Keratinocyte (primary cell): ENCODE measurements around the gene HEPN1. TPM values are rescaled to one million over a fixed set of nuclear protein-coding genes. Genes with fewer than 3 reads are reported as not detected.

ENCODE experiments used
- DNase-seq: peaks from one replicate; pipeline ENCODE4 v3.0.0-alpha.2; 2011; ENCODE audit warnings: low read depth, missing footprints, low spot score
- FAIRE-seq: peaks from 2 replicates; lab custom pipeline; 2011; peaks lifted over from hg19 to GRCh38; lab: Jason Lieb, UNC
- H2AFZ ChIP-seq: 2 replicates; pipeline ENCODE4 v1.6.0; 2012; ENCODE audit warnings: low read length, control low read depth, inconsistent platforms; ENCODE audit not compliant: control insufficient read depth
- H3K27ac ChIP-seq: 2 replicates; pipeline ENCODE4 v1.5.1; 2011; ENCODE audit warnings: low read length; ENCODE audit not compliant: control insufficient read depth, insufficient read depth
- H3K27me3 ChIP-seq: 3 replicates; pipeline ENCODE4 v1.6.0; 2011; ENCODE audit warnings: low read length; ENCODE audit not compliant: control insufficient read depth, insufficient read depth; ENCODE audit errors: extremely low read depth
- H3K36me3 ChIP-seq, 2 experiments: 2 replicates in 1 of 2; 3 replicates in 1 of 2; pipeline ENCODE4 v1.5.1; 2011; ENCODE audit warnings: low read length in 2 of 2, mild to moderate bottlenecking in 1 of 2; ENCODE audit not compliant: control insufficient read depth in 2 of 2, insufficient read depth in 2 of 2; ENCODE audit errors: extremely low read depth in 1 of 2
- H3K4me1 ChIP-seq: 3 replicates; pipeline ENCODE4 v1.5.1; 2011; ENCODE audit warnings: low read length; ENCODE audit not compliant: control insufficient read depth, insufficient read depth; ENCODE audit errors: extremely low read depth
- H3K4me2 ChIP-seq: 3 replicates; pipeline ENCODE4 v1.6.0; 2011; ENCODE audit warnings: low read depth, low read length; ENCODE audit not compliant: control insufficient read depth, insufficient read depth; ENCODE audit errors: extremely low read depth
- H3K4me3 ChIP-seq, 3 experiments: fragments of 200-600 bp in 1 of 3; sonication (generic) in 1 of 3; 2 replicates in 2 of 3; 3 replicates in 1 of 3; pipeline ENCODE4 v1.5.1; 2011 to 2016; ENCODE audit warnings: low read length in 3 of 3, mild to moderate bottlenecking in 3 of 3, control low read depth in 2 of 3, inconsistent platforms in 1 of 3, low read depth in 1 of 3, mixed read lengths in 1 of 3, mixed run types in 1 of 3, moderate library complexity in 1 of 3; ENCODE audit not compliant: control insufficient read depth in 2 of 3, insufficient read depth in 2 of 3; ENCODE audit errors: extremely low read depth in 1 of 3
- H3K79me2 ChIP-seq: 2 replicates; pipeline ENCODE4 v1.6.0; 2012; ENCODE audit warnings: low read length; ENCODE audit not compliant: control insufficient read depth, insufficient read depth
- H3K9ac ChIP-seq: 3 replicates; pipeline ENCODE4 v1.6.0; 2011; ENCODE audit warnings: low read length; ENCODE audit not compliant: control insufficient read depth, insufficient read depth; ENCODE audit errors: extremely low read depth
- H3K9me1 ChIP-seq: 3 replicates; pipeline ENCODE4 v1.6.0; 2011; ENCODE audit warnings: low read length; ENCODE audit not compliant: control insufficient read depth, insufficient read depth; ENCODE audit errors: extremely low read depth
- H3K9me3 ChIP-seq: 2 replicates; pipeline ENCODE4 v1.5.1; 2012; ENCODE audit warnings: low read depth, low read length; ENCODE audit not compliant: control insufficient read depth
- H4K20me1 ChIP-seq: 3 replicates; pipeline ENCODE4 v1.6.0; 2011; ENCODE audit warnings: low read length; ENCODE audit not compliant: control insufficient read depth, insufficient read depth; ENCODE audit errors: extremely low read depth
- EZH2 ChIP-seq: IDR thresholded peaks from one replicate; pipeline ENCODE4 v1.6.1; 2012; ENCODE audit warnings: inconsistent platforms, mild to moderate bottlenecking, low read length, moderate library complexity
- dilution Hi-C: fragments of 300-500 bp; cut with MboI; formaldehyde crosslinking; loops from one replicate; pipeline ENCODE4 v1.7.0; 2020; ENCODE audit warnings: low sequenced_read_pairs; ENCODE audit not compliant: extremely low pct_ligation_motif_present
- polyA plus RNA-seq, 5 experiments: library from polyadenylated mRNA; depleted of rRNA in 3 of 5; stranded (reverse) in 3 of 5; stranded (forward) in 1 of 5; unstranded in 1 of 5; fragments of >200 nt; gene quantifications; 1 replicate in 1 of 5; 2 replicates in 3 of 5; 3 replicates in 1 of 5; pipeline versions ENCODE4 v1.2.1 to v1.2.3, GENCODE V29; 2011 to 2012; ENCODE audit warnings: missing spikeins in 2 of 5, low read depth in 1 of 5, low replicate concordance in 1 of 5
- TF ChIP-seq, protein P1 (sequence below), 3 experiments: IDR thresholded peaks in 1 of 3; conservative IDR thresholded peaks in 1 of 3; optimal IDR thresholded peaks in 1 of 3; 2 replicates in 2 of 3; 3 replicates in 1 of 3; pipeline versions ENCODE3 to v1.5.1; 2011; ENCODE audit warnings: low read length in 3 of 3, mild to moderate bottlenecking in 3 of 3, moderate library complexity in 2 of 3, control low read depth in 1 of 3, inconsistent platforms in 1 of 3; ENCODE audit not compliant: insufficient read depth in 2 of 3; ENCODE audit errors: extremely low read depth in 1 of 3

The HEPN1 gene
- polyA plus RNA-seq, 1 donor (not counting 4 experiments of a cell fraction or from before 2014, with no cell fraction given): not detected

- no peak for DNase-seq
- no peaks in the 10 kb centered on the region for H3K9me3 ChIP-seq
- no peaks in the 10 kb centered on the region for H4K20me1 ChIP-seq
- no peaks in the 10 kb centered on the region for H3K9me1 ChIP-seq
- no peak overlapping the region for H3K9ac ChIP-seq
- no peak for FAIRE-seq
- H3K27ac ChIP-seq: no peak overlapping the region
- H3K4me1 ChIP-seq: peaks cover 10% of the 10 kb centered on the region
- no peak overlapping the region for H3K4me3 ChIP-seq
- no peak for TF ChIP-seq EZH2
- TF ChIP-seq, protein P1, sequence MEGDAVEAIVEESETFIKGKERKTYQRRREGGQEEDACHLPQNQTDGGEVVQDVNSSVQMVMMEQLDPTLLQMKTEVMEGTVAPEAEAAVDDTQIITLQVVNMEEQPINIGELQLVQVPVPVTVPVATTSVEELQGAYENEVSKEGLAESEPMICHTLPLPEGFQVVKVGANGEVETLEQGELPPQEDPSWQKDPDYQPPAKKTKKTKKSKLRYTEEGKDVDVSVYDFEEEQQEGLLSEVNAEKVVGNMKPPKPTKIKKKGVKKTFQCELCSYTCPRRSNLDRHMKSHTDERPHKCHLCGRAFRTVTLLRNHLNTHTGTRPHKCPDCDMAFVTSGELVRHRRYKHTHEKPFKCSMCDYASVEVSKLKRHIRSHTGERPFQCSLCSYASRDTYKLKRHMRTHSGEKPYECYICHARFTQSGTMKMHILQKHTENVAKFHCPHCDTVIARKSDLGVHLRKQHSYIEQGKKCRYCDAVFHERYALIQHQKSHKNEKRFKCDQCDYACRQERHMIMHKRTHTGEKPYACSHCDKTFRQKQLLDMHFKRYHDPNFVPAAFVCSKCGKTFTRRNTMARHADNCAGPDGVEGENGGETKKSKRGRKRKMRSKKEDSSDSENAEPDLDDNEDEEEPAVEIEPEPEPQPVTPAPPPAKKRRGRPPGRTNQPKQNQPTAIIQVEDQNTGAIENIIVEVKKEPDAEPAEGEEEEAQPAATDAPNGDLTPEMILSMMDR (optimal IDR thresholded peaks at IDR 0.05 in 1 of 3, IDR thresholded peaks at IDR 0.05 in 1 of 3, conservative IDR thresholded peaks at IDR 0.05 in 1 of 3; ENCODE audit: extremely low read depth in 1 of 3, insufficient read depth in 2 of 3, low read length in 3 of 3): no peak
- no peaks in the 10 kb centered on the region for H3K79me2 ChIP-seq
- no peaks in the 10 kb centered on the region for H3K27me3 ChIP-seq
- H3K36me3 ChIP-seq: no peaks in the 10 kb centered on the region
- no peak overlapping the region for H3K4me2 ChIP-seq
- no peak overlapping the region for H2AFZ ChIP-seq
- dilution Hi-C loops: no loop called here
These were observed 24.7 kb downstream of the HEPN1 start for GRCh38 chr11:124943741-124944140.

- H3K27ac ChIP-seq: no peak overlapping the region
- no peak overlapping the region for H3K4me2 ChIP-seq
- DNase-seq: no peak
- no peaks in the 10 kb centered on the region for H3K9me3 ChIP-seq
- no peak overlapping the region for H2AFZ ChIP-seq
- no peaks in the 10 kb centered on the region for H3K9me1 ChIP-seq
- H3K27me3 ChIP-seq: no peaks in the 10 kb centered on the region
- no peak overlapping the region for H3K4me3 ChIP-seq
- TF ChIP-seq EZH2: no peak
- TF ChIP-seq, protein P1 (optimal IDR thresholded peaks at IDR 0.05 in 1 of 3, IDR thresholded peaks at IDR 0.05 in 1 of 3, conservative IDR thresholded peaks at IDR 0.05 in 1 of 3; ENCODE audit: extremely low read depth in 1 of 3, insufficient read depth in 2 of 3, low read length in 3 of 3): no peak
- H3K79me2 ChIP-seq: no peaks in the 10 kb centered on the region
- FAIRE-seq: no peak
- dilution Hi-C loops: no loop called here
- no peaks in the 10 kb centered on the region for H4K20me1 ChIP-seq
- H3K36me3 ChIP-seq: no peaks in the 10 kb centered on the region
- H3K9ac ChIP-seq: no peak overlapping the region
- peaks cover 10% of the 10 kb centered on the region for H3K4me1 ChIP-seq
These were observed 25.5 kb downstream of the HEPN1 start for GRCh38 chr11:124944565-124944964.
